ENCODE data around the gene MAFF. TPM values are rescaled to one million over a fixed set of nuclear protein-coding genes. Genes with fewer than 3 reads are reported as not detected.

MAFF gene
- total RNA-seq, 1 experiment from 2014 or later = 6.4 TPM

GRCh38 chr22:38240734-38241252, 39.0 kb downstream of the MAFF start:
- TF ChIP-seq TCF7L2 (IDR thresholded peaks at IDR 0.05; ENCODE audit: low read depth, low read length) (no peak), SIN3A (IDR thresholded peaks at IDR 0.05; ENCODE audit: borderline replicate concordance, insufficient read depth, low read depth, low read length) (no peak), POLR2AphosphoS5 (IDR thresholded peaks at IDR 0.05; ENCODE audit: low read depth, low read length) (no peak), CTCF (IDR thresholded peaks at IDR 0.05) (no peak), REST (IDR thresholded peaks at IDR 0.05; ENCODE audit: insufficient read depth in 1 of 2, low read depth in 2 of 2, low read length in 1 of 2) (no peak)
- Histone ChIP-seq H3K27me3 (ENCODE audit: control insufficient read depth, insufficient read depth, low read length) (no peaks in the 10 kb centered on the region), H3K4me3 (ENCODE audit: low read depth in 2 of 2, low read length in 2 of 2) (no peak overlapping the region), H3K9me3 (ENCODE audit: control insufficient read depth, insufficient read depth, low read depth, low read length) (no peaks in the 10 kb centered on the region), H3K27ac (ENCODE audit: low read length) (peak overlapping the region; percentile 59; the same call in 1 of the 2 replicates), H3K36me3 (ENCODE audit: control insufficient read depth, insufficient read depth, low read length) (no peaks in the 10 kb centered on the region), H3K4me1 (ENCODE audit: control insufficient read depth, insufficient read depth, low read length) (peaks cover 7% of the 10 kb centered on the region; the same call in 1 of the 2 replicates)
- DNase-seq (ENCODE audit: low read depth, low spot score) = no peak
- intact Hi-C loops (cut with micrococcal nuclease; ENCODE audit: unreplicated experiment) (no loop called here), in situ Hi-C loops (cut with HindIII; ENCODE audit: low pct_unique_long_range_greater_than_20kb, low sequenced_read_pairs) (no loop called here)
- POLR2A ChIA-PET = no interaction called here
- CTCF ChIA-PET = no interaction called here
- BruUV-seq (replicated peaks) = no TSS peak
- peak; percentile 79 for ATAC-seq

- in situ Hi-C loops (cut with HindIII; ENCODE audit: low pct_unique_long_range_greater_than_20kb, low sequenced_read_pairs) (no loop called here), intact Hi-C loops (cut with micrococcal nuclease; ENCODE audit: unreplicated experiment) (no loop called here)
- Histone ChIP-seq H3K4me1 (ENCODE audit: control insufficient read depth, insufficient read depth, low read length) (peaks cover 7% of the 10 kb centered on the region; the same call in 1 of the 2 replicates), H3K27ac (ENCODE audit: low read length) (no peak overlapping the region), H3K27me3 (ENCODE audit: control insufficient read depth, insufficient read depth, low read length) (no peaks in the 10 kb centered on the region), H3K36me3 (ENCODE audit: control insufficient read depth, insufficient read depth, low read length) (no peaks in the 10 kb centered on the region), H3K4me3 (ENCODE audit: low read depth in 2 of 2, low read length in 2 of 2) (no peak overlapping the region), H3K9me3 (ENCODE audit: control insufficient read depth, insufficient read depth, low read depth, low read length) (no peaks in the 10 kb centered on the region)
- ATAC-seq (no peak), DNase-seq (ENCODE audit: low read depth, low spot score) (no peak)
- ChIA-PET POLR2A (interaction anchor here (0.6 kb wide), 1 partner anchor 98 kb away, joined by 4 read pairs; no protein-coding TSS in a partner anchor), CTCF (interaction anchor here (0.5 kb wide), 1 partner anchor 264 kb away, joined by 4 read pairs; no protein-coding TSS in a partner anchor)
- no peak for TF ChIP-seq SIN3A (IDR thresholded peaks at IDR 0.05; ENCODE audit: borderline replicate concordance, insufficient read depth, low read depth, low read length)
- no peak for TF ChIP-seq POLR2AphosphoS5 (IDR thresholded peaks at IDR 0.05; ENCODE audit: low read depth, low read length)
- no peak for TF ChIP-seq TCF7L2 (IDR thresholded peaks at IDR 0.05; ENCODE audit: low read depth, low read length)
- no peak for TF ChIP-seq REST (IDR thresholded peaks at IDR 0.05; ENCODE audit: insufficient read depth in 1 of 2, low read depth in 2 of 2, low read length in 1 of 2)
- TF ChIP-seq CTCF (IDR thresholded peaks at IDR 0.05) = no peak
- no TSS peak for BruUV-seq (replicated peaks)
Observed at GRCh38 chr22:38243007-38243765, 41.4 kb downstream of the MAFF start.

All from Panc1 (cell line).